HepG2 (cell line): ENCODE results near the gene DDX59. TPM values are rescaled to one million over a fixed set of nuclear protein-coding genes. Genes with fewer than 3 reads are reported as not detected.
A peak's percentile ranks its signal among the peaks of the same experiment; 100 is the strongest.

Experiments
- ADNP ChIP-seq: sonication (generic); formaldehyde crosslinking; IDR thresholded peaks from 2 replicates; pipeline ENCODE4 v1.4.0; 2020; ENCODE audit warnings: missing genetic modification reagents
- CBX5 ChIP-seq: sonication (generic); formaldehyde crosslinking; IDR thresholded peaks from 2 replicates; pipeline ENCODE4 v1.4.0; 2020; ENCODE audit warnings: missing genetic modification reagents, borderline replicate concordance
- CENPT ChIP-seq: sonication (generic); formaldehyde crosslinking; IDR thresholded peaks from 2 replicates; pipeline ENCODE4 v1.8.0; 2022; ENCODE audit warnings: low read depth, mild to moderate bottlenecking, moderate library complexity, missing genetic modification reagents
- FOXP1 ChIP-seq, 2 experiments: fragments of 450-650 bp in 1 of 2; IDR thresholded peaks; 2 replicates each; pipeline ENCODE4 v1.6.1; 2017 to 2018; ENCODE audit warnings: antibody characterized with exemption in 1 of 2
- HCFC1 ChIP-seq: fragments of 150-350 bp; IDR thresholded peaks from 2 replicates; pipeline ENCODE4 v1.6.1; 2014; ENCODE audit warnings: low read depth, low read length
- KDM4B ChIP-seq: sonication (generic); formaldehyde crosslinking; IDR thresholded peaks from 2 replicates; pipeline ENCODE4 v1.4.0; 2020; ENCODE audit warnings: missing genetic modification reagents
- MIER3 ChIP-seq: IDR thresholded peaks from 2 replicates; pipeline ENCODE4 v1.6.1; 2016; ENCODE audit warnings: missing compliant biosample characterization, borderline replicate concordance
- MLXIP ChIP-seq: sonication (generic); formaldehyde crosslinking; IDR thresholded peaks from 2 replicates; pipeline ENCODE4 v1.9.0; 2021; ENCODE audit warnings: missing genetic modification reagents, borderline replicate concordance
- SNAPC4 ChIP-seq: sonication (generic); formaldehyde crosslinking; IDR thresholded peaks from 2 replicates; pipeline ENCODE4 v1.4.0; 2020; ENCODE audit warnings: mild to moderate bottlenecking, missing genetic modification reagents
- ZNF12 ChIP-seq: sonication (generic); formaldehyde crosslinking; IDR thresholded peaks from 2 replicates; pipeline ENCODE4 v1.5.0; 2020; ENCODE audit warnings: missing genetic modification reagents
- ZNF143 ChIP-seq: sonication (generic); formaldehyde crosslinking; IDR thresholded peaks from 2 replicates; pipeline ENCODE4 v1.4.0; 2020; ENCODE audit warnings: missing genetic modification reagents
- ZNF414 ChIP-seq: sonication (generic); formaldehyde crosslinking; IDR thresholded peaks from 2 replicates; pipeline ENCODE4 v1.5.0; 2020; ENCODE audit warnings: missing genetic modification reagents
- ZNF512B ChIP-seq: sonication (generic); formaldehyde crosslinking; IDR thresholded peaks from 2 replicates; pipeline ENCODE4 v1.5.1; 2020; ENCODE audit warnings: missing genetic modification reagents, mild to moderate bottlenecking, borderline replicate concordance
- ZNF749 ChIP-seq: sonication (generic); formaldehyde crosslinking; IDR thresholded peaks from 2 replicates; pipeline ENCODE4 v1.8.0; 2022; ENCODE audit warnings: mild to moderate bottlenecking, missing genetic modification reagents, moderate library complexity, borderline replicate concordance
- ZNF891 ChIP-seq: sonication (generic); formaldehyde crosslinking; IDR thresholded peaks from 2 replicates; pipeline ENCODE4 v1.5.0; 2020; ENCODE audit warnings: mild to moderate bottlenecking, missing genetic modification reagents
- ZSCAN12 ChIP-seq: sonication (generic); formaldehyde crosslinking; IDR thresholded peaks from 2 replicates; pipeline ENCODE4 v1.9.0; 2021; ENCODE audit warnings: mild to moderate bottlenecking, missing genetic modification reagents
- polyA plus RNA-seq, 8 experiments: library from polyadenylated mRNA; depleted of rRNA in 3 of 8; stranded (reverse) in 7 of 8; unstranded in 1 of 8; fragments of >200 nt; fragmentation: Illumina TruSeq in 4 of 8; extraction: Trizol in 4 of 8; gene quantifications; 2 replicates each; pipeline versions ENCODE4 v1.2.1 to v1.2.3, GENCODE V29; 2011 to 2016; ENCODE audit warnings: low read depth in 4 of 8, missing spikeins in 1 of 8, mixed read lengths in 1 of 8; ENCODE audit not compliant: insufficient read depth in 1 of 8
- total RNA-seq, 5 experiments: library from RNA; depleted of rRNA; stranded (reverse); fragments of >200 nt; fragmentation: Illumina TruSeq; extraction: Trizol; gene quantifications; 2 replicates each; pipeline ENCODE4 v1.2.3, GENCODE V29; 2016; ENCODE audit warnings: low read depth in 1 of 5

DDX59 gene
- total and polyA plus RNA-seq, 2 of the 13 experiments (the other 11 are each of a cell fraction or from before 2014, with no cell fraction given) = 12.1 to 14.8 TPM

- TF ChIP-seq SNAPC4 (CRISPR knock-in tag) (no peak), ZNF891 (CRISPR knock-in tag) (peak; percentile 35; the same call in 1 of the 2 replicates), ZSCAN12 (CRISPR knock-in tag) (no peak), CBX5 (CRISPR knock-in tag) (no peak; the same call in 1 of the 2 replicates), ZNF749 (0 out of 2 replicates have a peak, but pooled peaks have one; percentile 38), ZNF12 (CRISPR knock-in tag) (no peak), HCFC1 (no peak), KDM4B (CRISPR knock-in tag) (no peak), MIER3 (CRISPR knock-in tag) (no peak), ZNF414 (no peak), MLXIP (CRISPR knock-in tag) (no peak), ZNF143 (no peak), ZNF512B (CRISPR knock-in tag) (no peak), FOXP1 (IDR thresholded peaks at IDR 0.05) (no peak), FOXP1 (CRISPR knock-in tag; IDR thresholded peaks at IDR 0.05) (no peak), ADNP (CRISPR knock-in tag) (no peak), CENPT (CRISPR knock-in tag) (no peak)
Observed at GRCh38 chr1:200620273-200621131, 49.2 kb downstream of the DDX59 start, which contains the start of gene KIF14 (continued).
